Measurements from ENCODE around the gene FAM200A. TPM values are rescaled to one million over a fixed set of nuclear protein-coding genes. Genes with fewer than 3 reads are reported as not detected.

The FAM200A gene
- total RNA-seq, 4 donors from 2014 or later, result 2.3 to 5.7 (median 3.8) TPM

- Histone ChIP-seq H3K4me3 (no peak overlapping the region), H3K9me3 (no peaks in the 10 kb centered on the region), H3K36me3 (peaks cover 0 to 58% of the 10 kb centered on the region in 2 donors), H3K27ac (peak overlapping the region; percentile 96 to 99 (median 98)), H3K4me1 (peaks cover 19 to 31% of the 10 kb centered on the region in 2 donors), H3K27me3 (no peaks in the 10 kb centered on the region)
- ATAC-seq (no peak), DNase-seq (no peak)
- intact Hi-C loops (cut with DNase I; ENCODE audit: low total_unique reads) (loop anchor here (1.0 to 5.0 kb wide), 2 partner anchors 15 to 176 kb away; partner anchors contain the start of gene CYP3A7), in situ Hi-C loops (cut with MboI; ENCODE audit: low sequenced_read_pairs in 4 of 4) (no loop called here)
- TF ChIP-seq POLR2A (IDR thresholded peaks at IDR 0.05) (no peak), CTCF (IDR thresholded peaks at IDR 0.05 in 4 of 5, conservative IDR thresholded peaks at IDR 0.05 in 1 of 5) (no peak)
These were observed 9.2 kb upstream of the FAM200A start for GRCh38 chr7:99560834-99561736.

GRCh38 chr7:99559175-99559915, 7.4 kb upstream of the FAM200A start:
- DNase-seq, result no peak
- no peak for ATAC-seq
- intact Hi-C loops (cut with DNase I; ENCODE audit: low total_unique reads), result loop anchor here (2.0 to 10.0 kb wide), 4 partner anchors 55 to 1315 kb away; partner anchors contain the start of genes MEPCE, SRRT, ZCWPW1 and ZKSCAN5
- Histone ChIP-seq H3K4me1 (peaks cover 19 to 31% of the 10 kb centered on the region in 2 donors), H3K27ac (peak overlapping the region; percentile 96 to 99 (median 98)), H3K9me3 (no peaks in the 10 kb centered on the region), H3K36me3 (peaks cover 0 to 46% of the 10 kb centered on the region in 2 donors), H3K27me3 (no peaks in the 10 kb centered on the region), H3K4me3 (peak overlapping the region; percentile 82 to 94 (median 90))
- in situ Hi-C loops (cut with MboI; ENCODE audit: low sequenced_read_pairs in 4 of 4), result loop anchor here in 1 of 4 donors (10.0 kb wide), 1 partner anchor 55 kb away; the partner anchor contains the start of genes ZKSCAN5 and ZNF394
- TF ChIP-seq POLR2A (IDR thresholded peaks at IDR 0.05), result no peak
- TF ChIP-seq CTCF (IDR thresholded peaks at IDR 0.05 in 4 of 5, conservative IDR thresholded peaks at IDR 0.05 in 1 of 5), result no peak

- Histone ChIP-seq H3K36me3 (peaks cover 0 to 43% of the 10 kb centered on the region in 2 donors), H3K27ac (peak within 1 kb of the TSS; percentile 96 to 99 (median 98)), H3K27me3 (no peaks in the 10 kb centered on the region), H3K4me1 (peaks cover 19 to 31% of the 10 kb centered on the region in 2 donors), H3K9me3 (no peaks in the 10 kb centered on the region), H3K4me3 (peak within 1 kb of the TSS; percentile 82 to 94 (median 90))
- in situ Hi-C loops (cut with MboI; ENCODE audit: low sequenced_read_pairs in 4 of 4), result loop anchor here in 1 of 4 donors (10.0 kb wide), 1 partner anchor 54 kb away; the partner anchor contains the start of genes ZKSCAN5 and ZNF394
- TF ChIP-seq CTCF (IDR thresholded peaks at IDR 0.05 in 4 of 5, conservative IDR thresholded peaks at IDR 0.05 in 1 of 5) (no peak), POLR2A (IDR thresholded peaks at IDR 0.05) (peak; percentile 91 to 93)
- peak; percentile 86 to 92 for ATAC-seq
- intact Hi-C loops (cut with DNase I; ENCODE audit: low total_unique reads), result loop anchor here (2.0 to 10.0 kb wide), 4 partner anchors 54 to 1316 kb away; partner anchors contain the start of genes MEPCE, SRRT, ZCWPW1 and ZKSCAN5
- DNase-seq, result peak; percentile 91 to 92
These were observed 6.6 kb upstream of the FAM200A start, which contains the start of gene ZNF655 for GRCh38 chr7:99558306-99559174. Gene ZNF655, plus strand, starts transcription at chr7:99558642. Its CDS starts 1,918 bp downstream, at chr7:99560560.
